ENCODE data around the gene UBE2E2.

DNA sequence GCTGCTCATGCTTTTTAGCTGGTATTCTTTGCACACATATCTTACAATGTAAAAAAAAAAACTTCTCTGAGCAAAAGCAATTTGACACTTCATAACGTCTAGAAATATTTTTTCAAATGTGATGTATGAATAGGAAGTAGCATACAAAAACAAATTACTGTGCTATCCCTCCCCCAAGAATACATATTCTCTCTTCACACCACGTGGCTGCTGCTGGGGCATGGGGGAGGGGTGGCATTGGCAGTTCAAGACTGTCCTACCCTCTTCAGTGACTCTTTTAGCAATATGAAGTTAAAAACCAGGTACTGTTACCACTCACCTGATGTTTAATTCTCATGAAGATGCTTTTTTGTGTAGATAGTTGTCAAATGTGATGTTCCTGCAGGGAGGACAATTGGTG is 85.6 kb downstream of the UBE2E2 start:
- TF ChIP-seq STAT6 (CRISPR knock-in tag; conservative IDR thresholded peaks at IDR 0.05; ENCODE audit: low read depth) (no peak), ZNF263 (CRISPR knock-in tag; IDR thresholded peaks at IDR 0.05; ENCODE audit: low read depth) (no peak), ETV6 (CRISPR knock-in tag; IDR thresholded peaks at IDR 0.05) (no peak), MAX (CRISPR knock-in tag; IDR thresholded peaks at IDR 0.05) (no peak), TCF7 (CRISPR knock-in tag; IDR thresholded peaks at IDR 0.05; ENCODE audit: low read depth) (no peak)
- TF ChIP-seq, protein P1, sequence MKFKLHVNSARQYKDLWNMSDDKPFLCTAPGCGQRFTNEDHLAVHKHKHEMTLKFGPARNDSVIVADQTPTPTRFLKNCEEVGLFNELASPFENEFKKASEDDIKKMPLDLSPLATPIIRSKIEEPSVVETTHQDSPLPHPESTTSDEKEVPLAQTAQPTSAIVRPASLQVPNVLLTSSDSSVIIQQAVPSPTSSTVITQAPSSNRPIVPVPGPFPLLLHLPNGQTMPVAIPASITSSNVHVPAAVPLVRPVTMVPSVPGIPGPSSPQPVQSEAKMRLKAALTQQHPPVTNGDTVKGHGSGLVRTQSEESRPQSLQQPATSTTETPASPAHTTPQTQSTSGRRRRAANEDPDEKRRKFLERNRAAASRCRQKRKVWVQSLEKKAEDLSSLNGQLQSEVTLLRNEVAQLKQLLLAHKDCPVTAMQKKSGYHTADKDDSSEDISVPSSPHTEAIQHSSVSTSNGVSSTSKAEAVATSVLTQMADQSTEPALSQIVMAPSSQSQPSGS (CRISPR knock-in tag; IDR thresholded peaks at IDR 0.05; ENCODE audit: borderline replicate concordance, low read depth): no peak
- TF ChIP-seq, protein P2, sequence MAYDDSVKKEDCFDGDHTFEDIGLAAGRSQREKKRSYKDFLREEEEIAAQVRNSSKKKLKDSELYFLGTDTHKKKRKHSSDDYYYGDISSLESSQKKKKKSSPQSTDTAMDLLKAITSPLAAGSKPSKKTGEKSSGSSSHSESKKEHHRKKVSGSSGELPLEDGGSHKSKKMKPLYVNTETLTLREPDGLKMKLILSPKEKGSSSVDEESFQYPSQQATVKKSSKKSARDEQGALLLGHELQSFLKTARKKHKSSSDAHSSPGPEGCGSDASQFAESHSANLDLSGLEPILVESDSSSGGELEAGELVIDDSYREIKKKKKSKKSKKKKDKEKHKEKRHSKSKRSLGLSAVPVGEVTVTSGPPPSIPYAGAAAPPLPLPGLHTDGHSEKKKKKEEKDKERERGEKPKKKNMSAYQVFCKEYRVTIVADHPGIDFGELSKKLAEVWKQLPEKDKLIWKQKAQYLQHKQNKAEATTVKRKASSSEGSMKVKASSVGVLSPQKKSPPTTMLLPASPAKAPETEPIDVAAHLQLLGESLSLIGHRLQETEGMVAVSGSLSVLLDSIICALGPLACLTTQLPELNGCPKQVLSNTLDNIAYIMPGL (CRISPR knock-in tag; IDR thresholded peaks at IDR 0.05): no peak
- TF ChIP-seq, protein P3, sequence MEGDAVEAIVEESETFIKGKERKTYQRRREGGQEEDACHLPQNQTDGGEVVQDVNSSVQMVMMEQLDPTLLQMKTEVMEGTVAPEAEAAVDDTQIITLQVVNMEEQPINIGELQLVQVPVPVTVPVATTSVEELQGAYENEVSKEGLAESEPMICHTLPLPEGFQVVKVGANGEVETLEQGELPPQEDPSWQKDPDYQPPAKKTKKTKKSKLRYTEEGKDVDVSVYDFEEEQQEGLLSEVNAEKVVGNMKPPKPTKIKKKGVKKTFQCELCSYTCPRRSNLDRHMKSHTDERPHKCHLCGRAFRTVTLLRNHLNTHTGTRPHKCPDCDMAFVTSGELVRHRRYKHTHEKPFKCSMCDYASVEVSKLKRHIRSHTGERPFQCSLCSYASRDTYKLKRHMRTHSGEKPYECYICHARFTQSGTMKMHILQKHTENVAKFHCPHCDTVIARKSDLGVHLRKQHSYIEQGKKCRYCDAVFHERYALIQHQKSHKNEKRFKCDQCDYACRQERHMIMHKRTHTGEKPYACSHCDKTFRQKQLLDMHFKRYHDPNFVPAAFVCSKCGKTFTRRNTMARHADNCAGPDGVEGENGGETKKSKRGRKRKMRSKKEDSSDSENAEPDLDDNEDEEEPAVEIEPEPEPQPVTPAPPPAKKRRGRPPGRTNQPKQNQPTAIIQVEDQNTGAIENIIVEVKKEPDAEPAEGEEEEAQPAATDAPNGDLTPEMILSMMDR (IDR thresholded peaks at IDR 0.05): no peak

All from WTC11 (cell line).